ENCODE results near the gene LRP2. TPM values are rescaled to one million over a fixed set of nuclear protein-coding genes. Genes with fewer than 3 reads are reported as not detected.
"Not testable (repeated sequence)": the region's sequence is repeated elsewhere in the genome, so short reads cannot be mapped to it uniquely, and the experiment has no call there.

Gene LRP2
- total RNA-seq, 1 experiment from 2014 or later: not detected

- no peak for DNase-seq (ENCODE audit: low read depth)
These were observed 60.6 kb downstream of the LRP2 start for GRCh38 chr2:169301596-169302335.

GRCh38 chr2:169300636-169301530 lies 61.5 kb downstream of the LRP2 start:
- DNase-seq (ENCODE audit: low read depth): no peak

GRCh38 chr2:169298007-169298406 lies 64.3 kb downstream of the LRP2 start:
- DNase-seq (ENCODE audit: low read depth): no peak

GRCh38 chr2:169294001-169294675 lies 68.2 kb downstream of the LRP2 start:
- peak; percentile 2 for DNase-seq (ENCODE audit: low read depth)

GRCh38 chr2:169291517-169291916 lies 70.8 kb downstream of the LRP2 start:
- peak; percentile 13 for DNase-seq (ENCODE audit: low read depth)

GRCh38 chr2:169290433-169290832 lies 71.9 kb downstream of the LRP2 start:
- no peak for DNase-seq (ENCODE audit: low read depth)

- DNase-seq (ENCODE audit: low read depth): no peak
These were observed 74.7 kb downstream of the LRP2 start for GRCh38 chr2:169287666-169288065.

GRCh38 chr2:169286624-169287231 lies 75.6 kb downstream of the LRP2 start:
- DNase-seq (ENCODE audit: low read depth): no peak

GRCh38 chr2:169285531-169286235 lies 76.7 kb downstream of the LRP2 start:
- DNase-seq (ENCODE audit: low read depth): no peak

- DNase-seq (ENCODE audit: low read depth): no peak
These were observed 81.8 kb downstream of the LRP2 start for GRCh38 chr2:169280502-169280901.

GRCh38 chr2:169275696-169276444 lies 86.5 kb downstream of the LRP2 start:
- DNase-seq (ENCODE audit: low read depth): no peak

- DNase-seq (ENCODE audit: low read depth): no peak
These were observed 90.3 kb downstream of the LRP2 start for GRCh38 chr2:169272010-169272409.

GRCh38 chr2:169270574-169270973 lies 91.8 kb downstream of the LRP2 start:
- not testable (repeated sequence) for DNase-seq (ENCODE audit: low read depth)

- no peak for DNase-seq (ENCODE audit: low read depth)
These were observed 96.7 kb downstream of the LRP2 start for GRCh38 chr2:169265591-169265990.

GRCh38 chr2:169260846-169261642 lies 101.3 kb downstream of the LRP2 start:
- DNase-seq (ENCODE audit: low read depth): no peak

GRCh38 chr2:169260246-169260645 lies 102.1 kb downstream of the LRP2 start:
- DNase-seq (ENCODE audit: low read depth): no peak

GRCh38 chr2:169259402-169259801 lies 102.9 kb downstream of the LRP2 start:
- DNase-seq (ENCODE audit: low read depth): no peak

GRCh38 chr2:169258045-169258601 lies 104.2 kb downstream of the LRP2 start:
- DNase-seq (ENCODE audit: low read depth): no peak

- no peak for DNase-seq (ENCODE audit: low read depth)
These were observed 107.6 kb downstream of the LRP2 start for GRCh38 chr2:169254774-169255173.
